GM12878 (cell line): ENCODE data around the gene DSE.

Experiments used
- CTCF ChIP-seq, 3 experiments: IDR thresholded peaks in 2 of 3; conservative IDR thresholded peaks in 1 of 3; 2 replicates each; pipeline ENCODE4 v1.5.1; 2011; ENCODE audit warnings: low read depth in 3 of 3, low read length in 3 of 3, mild to moderate bottlenecking in 3 of 3, control low read depth in 2 of 3, moderate library complexity in 2 of 3, inconsistent platforms in 1 of 3, mixed read lengths in 1 of 3; ENCODE audit not compliant: control insufficient read depth in 2 of 3, insufficient read depth in 1 of 3; ENCODE audit errors: extremely low read depth in 1 of 3
- FOXM1 ChIP-seq: IDR thresholded peaks from 2 replicates; pipeline ENCODE4 v1.6.1; 2012; ENCODE audit warnings: low read depth, mild to moderate bottlenecking, inconsistent platforms, low read length, moderate library complexity
- KDM1A ChIP-seq: fragments of 200-600 bp; sonication (generic); IDR thresholded peaks from 2 replicates; pipeline ENCODE4 v1.6.1; 2016; ENCODE audit warnings: borderline replicate concordance
- NFYB ChIP-seq: IDR thresholded peaks from 2 replicates; pipeline ENCODE4 v1.6.1; 2011; ENCODE audit warnings: low read depth, mild to moderate bottlenecking, low read length, improper control_type of control experiment, moderate library complexity; ENCODE audit not compliant: insufficient read depth
- POLR2A ChIP-seq: IDR thresholded peaks from 2 replicates; pipeline ENCODE4 v1.6.1; 2011; ENCODE audit warnings: low read depth, mild to moderate bottlenecking, low read length
- SKIL ChIP-seq: fragments of 450-650 bp; IDR thresholded peaks from 2 replicates; pipeline ENCODE4 v1.6.1; 2017; ENCODE audit warnings: mild to moderate bottlenecking, low read depth, inconsistent platforms; ENCODE audit not compliant: poor library complexity, severe bottlenecking

GRCh38 chr6:116408491-116408890, 37.7 kb downstream of the DSE start:
- no peak for TF ChIP-seq CTCF (IDR thresholded peaks at IDR 0.05 in 2 of 3, conservative IDR thresholded peaks at IDR 0.05 in 1 of 3; ENCODE audit: control insufficient read depth in 2 of 3, extremely low read depth in 1 of 3, insufficient read depth in 1 of 3, low read depth in 3 of 3, low read length in 3 of 3)
- TF ChIP-seq POLR2A = no peak
- no peak for TF ChIP-seq NFYB
- no peak for TF ChIP-seq KDM1A
- TF ChIP-seq FOXM1 = no peak
- TF ChIP-seq SKIL = no peak
